ENCODE data around the gene ARRDC3.

ARRDC3 gene, protein sequence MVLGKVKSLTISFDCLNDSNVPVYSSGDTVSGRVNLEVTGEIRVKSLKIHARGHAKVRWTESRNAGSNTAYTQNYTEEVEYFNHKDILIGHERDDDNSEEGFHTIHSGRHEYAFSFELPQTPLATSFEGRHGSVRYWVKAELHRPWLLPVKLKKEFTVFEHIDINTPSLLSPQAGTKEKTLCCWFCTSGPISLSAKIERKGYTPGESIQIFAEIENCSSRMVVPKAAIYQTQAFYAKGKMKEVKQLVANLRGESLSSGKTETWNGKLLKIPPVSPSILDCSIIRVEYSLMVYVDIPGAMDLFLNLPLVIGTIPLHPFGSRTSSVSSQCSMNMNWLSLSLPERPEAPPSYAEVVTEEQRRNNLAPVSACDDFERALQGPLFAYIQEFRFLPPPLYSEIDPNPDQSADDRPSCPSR

DNA sequence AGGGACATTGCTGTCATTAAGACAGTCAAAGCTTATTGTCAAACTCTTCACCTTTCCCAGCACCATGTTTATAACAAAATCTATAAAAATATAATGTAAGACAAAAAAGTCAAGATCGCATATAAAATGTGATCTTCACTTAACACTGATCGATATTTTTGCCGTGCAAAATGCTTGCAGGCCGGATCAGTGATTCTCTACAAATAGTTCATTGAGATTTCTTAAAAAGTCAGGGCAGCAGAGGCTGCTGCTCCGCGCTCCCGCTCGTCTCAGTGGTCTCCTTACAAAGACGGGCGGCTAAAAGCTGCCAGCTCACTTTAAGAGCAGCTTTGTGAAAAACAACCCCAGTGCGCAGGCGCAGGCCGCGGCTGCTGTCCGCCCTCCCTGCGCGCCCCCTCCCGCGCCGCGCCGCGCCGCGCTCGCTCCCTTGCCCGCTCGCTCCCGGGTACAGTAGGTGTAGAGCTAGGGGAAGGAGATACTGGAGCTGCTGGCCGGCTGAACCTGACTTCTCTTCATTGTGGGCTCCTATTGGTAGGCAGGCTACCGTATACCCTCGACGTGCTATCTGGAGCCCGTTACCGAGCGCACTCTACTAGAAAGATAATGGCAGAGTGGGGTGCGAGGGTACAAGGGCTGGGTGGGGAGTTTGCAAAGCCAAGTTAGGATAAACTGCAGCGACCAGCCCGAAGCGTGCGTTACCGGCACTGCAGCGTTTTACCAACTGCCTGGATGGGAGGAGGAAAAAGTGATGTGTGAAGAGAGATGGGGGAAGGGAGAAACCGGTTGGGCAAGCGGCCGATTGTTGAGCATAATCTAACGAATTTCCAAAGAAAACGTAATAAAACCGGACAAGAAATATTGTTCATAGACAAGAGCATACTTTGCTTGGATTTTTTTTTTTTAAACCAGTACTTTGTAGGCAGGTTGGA is at the start of gene ARRDC3:
TSS of gene ARRDC3 (minus strand) at position 291 of the 929 bp plus-strand sequence. CDS start at position 66, 225 bp downstream.
- TF ChIP-seq, protein P1, sequence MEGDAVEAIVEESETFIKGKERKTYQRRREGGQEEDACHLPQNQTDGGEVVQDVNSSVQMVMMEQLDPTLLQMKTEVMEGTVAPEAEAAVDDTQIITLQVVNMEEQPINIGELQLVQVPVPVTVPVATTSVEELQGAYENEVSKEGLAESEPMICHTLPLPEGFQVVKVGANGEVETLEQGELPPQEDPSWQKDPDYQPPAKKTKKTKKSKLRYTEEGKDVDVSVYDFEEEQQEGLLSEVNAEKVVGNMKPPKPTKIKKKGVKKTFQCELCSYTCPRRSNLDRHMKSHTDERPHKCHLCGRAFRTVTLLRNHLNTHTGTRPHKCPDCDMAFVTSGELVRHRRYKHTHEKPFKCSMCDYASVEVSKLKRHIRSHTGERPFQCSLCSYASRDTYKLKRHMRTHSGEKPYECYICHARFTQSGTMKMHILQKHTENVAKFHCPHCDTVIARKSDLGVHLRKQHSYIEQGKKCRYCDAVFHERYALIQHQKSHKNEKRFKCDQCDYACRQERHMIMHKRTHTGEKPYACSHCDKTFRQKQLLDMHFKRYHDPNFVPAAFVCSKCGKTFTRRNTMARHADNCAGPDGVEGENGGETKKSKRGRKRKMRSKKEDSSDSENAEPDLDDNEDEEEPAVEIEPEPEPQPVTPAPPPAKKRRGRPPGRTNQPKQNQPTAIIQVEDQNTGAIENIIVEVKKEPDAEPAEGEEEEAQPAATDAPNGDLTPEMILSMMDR (IDR thresholded peaks at IDR 0.05) = no peak

DNA sequence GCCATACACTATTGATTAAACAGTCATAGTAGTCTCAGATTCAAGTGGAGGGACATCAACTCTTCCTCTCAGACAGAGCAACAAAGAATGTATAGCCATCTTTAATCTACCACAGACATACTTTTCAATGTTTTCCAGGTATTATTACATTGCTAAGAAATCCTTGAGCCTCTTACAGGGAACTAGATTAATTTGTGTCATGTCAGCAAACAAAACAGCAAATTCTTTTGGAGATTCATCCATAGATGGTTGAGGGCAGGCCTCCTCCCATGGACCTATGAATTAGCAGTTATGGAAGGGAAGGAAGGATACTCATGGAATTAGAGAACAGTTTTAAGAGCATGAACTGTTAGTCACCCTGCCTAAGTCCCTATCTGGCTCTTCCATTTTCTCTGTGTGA is 47.8 kb upstream of the ARRDC3 start:
- TF ChIP-seq, protein P1 (IDR thresholded peaks at IDR 0.05) = no peak

DNA sequence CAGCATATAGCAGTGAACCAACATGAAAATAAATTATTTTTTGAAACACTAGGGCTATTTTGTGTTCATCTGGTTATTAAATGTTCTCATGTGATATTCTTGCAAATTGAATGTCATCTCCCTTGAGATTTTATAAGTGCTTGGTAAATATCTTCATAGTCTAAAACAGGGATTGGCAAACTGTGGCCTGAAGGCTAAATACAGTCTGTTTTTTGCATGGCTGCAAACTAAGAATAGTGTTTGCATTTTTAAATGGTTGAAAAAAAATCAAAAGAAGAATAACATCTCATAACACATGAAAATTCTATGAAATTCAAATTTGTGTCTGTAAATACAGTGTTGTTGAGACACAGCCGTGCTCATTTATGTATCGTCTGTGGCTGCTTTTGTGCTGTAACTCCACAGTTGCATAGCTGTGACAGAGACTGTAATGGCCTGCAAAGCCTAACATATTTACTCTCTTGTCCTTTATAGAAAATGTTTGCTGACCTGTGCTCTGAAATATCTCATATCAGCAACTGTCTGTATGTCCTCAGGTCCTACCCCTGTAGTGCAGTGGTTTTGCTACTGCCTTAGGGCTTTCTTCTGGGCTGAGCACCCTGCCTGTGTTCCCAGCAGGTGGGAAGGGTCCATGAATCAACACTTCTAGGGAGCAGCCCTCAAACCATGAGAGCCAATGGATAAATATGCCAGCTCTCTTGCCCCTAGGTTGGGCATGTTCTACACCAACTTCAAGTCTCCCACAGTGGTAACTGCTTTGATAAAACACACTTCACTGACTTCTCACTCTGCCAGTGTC is 41.7 kb upstream of the ARRDC3 start:
- TF ChIP-seq, protein P1 (IDR thresholded peaks at IDR 0.05) = no peak

DNA sequence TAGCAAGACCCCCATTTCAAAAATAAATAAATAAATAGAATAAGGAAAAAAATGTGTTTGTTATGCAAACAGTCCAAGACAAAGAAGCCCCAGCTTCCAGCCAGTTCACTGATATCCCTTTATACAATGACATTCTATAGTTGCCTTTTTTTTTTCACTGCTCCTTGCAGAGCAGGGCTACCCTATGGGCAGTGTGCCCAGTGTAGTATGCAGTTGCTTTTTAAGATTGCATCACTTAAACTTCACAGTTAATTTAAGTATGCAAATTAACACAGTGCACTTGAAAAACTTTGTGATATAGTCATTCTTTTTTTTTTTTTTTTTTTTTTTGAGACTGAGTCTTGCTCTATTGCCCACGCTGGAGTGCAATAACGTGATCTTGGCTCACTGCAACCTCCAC is 40.8 kb upstream of the ARRDC3 start:
- TF ChIP-seq, protein P1 (IDR thresholded peaks at IDR 0.05) = no peak

DNA sequence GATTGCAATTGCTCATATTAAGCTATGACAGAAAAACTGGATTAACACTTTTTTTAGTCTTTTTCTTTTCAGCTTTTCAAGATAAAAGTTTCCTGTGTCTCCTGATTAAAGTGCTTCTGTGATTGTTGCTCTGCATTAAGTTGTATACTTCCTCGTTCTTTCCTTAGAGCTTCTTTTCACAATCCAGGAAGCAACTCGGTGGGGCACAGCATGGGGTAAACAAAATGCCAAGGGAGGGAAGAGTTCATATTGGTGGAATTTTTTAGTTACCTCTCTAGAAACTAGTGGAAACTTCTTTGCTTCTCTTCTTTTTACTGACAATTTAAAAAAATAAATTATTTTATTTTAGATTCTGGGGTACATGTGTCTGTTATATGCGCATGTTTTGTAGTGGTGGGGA is 37.8 kb upstream of the ARRDC3 start:
- TF ChIP-seq, protein P1 (IDR thresholded peaks at IDR 0.05) = no peak

DNA sequence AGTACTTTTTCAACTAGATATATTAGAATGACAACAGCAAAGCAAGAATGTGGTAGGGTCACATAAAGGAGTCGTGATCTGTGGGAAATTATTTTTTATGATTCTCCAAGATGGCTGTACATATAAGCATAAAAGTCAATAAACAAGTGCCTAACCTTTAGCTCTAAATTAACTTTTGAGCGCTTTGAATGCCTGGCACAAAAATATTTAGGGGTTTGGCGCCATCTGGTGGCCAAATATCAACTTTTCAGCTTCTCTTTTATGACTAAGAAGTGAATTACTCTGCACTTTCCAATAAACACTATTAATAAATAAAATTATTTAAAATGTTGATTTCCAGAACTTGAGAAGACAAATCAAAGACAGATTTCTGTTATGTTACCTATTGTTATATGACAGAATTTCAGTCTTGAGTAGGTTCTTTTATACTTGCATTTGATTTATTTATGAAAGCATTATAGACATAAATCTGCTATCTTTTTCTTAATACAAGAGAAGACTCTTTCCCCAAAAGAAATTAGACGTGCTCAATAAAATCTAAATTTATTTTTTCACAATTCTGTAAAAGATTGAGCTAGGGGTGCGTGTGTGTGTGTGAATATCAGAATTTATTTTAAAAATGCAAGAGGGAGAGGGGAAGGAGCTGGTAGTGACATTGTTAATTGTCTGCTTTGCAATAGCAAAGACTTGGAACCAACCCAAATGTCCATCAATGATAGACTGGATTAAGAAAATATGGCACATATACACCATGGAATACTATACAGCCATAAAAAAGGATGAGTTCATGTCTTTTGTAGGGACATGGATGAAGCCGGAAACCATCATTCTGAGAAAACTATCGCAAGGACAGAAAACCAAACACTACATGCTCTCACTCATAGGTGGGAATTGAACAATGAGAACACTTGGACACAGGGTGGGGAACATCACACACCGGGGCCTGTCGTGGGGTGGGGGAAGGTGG is 36.7 kb upstream of the ARRDC3 start:
- TF ChIP-seq, protein P1 (IDR thresholded peaks at IDR 0.05) = peak; percentile 59
